Measurements from ENCODE around the gene GTF2F1.
"Not testable (repeated sequence)": the region's sequence is repeated elsewhere in the genome, so short reads cannot be mapped to it uniquely, and the experiment has no call there.

GTF2F1 gene

DNA sequence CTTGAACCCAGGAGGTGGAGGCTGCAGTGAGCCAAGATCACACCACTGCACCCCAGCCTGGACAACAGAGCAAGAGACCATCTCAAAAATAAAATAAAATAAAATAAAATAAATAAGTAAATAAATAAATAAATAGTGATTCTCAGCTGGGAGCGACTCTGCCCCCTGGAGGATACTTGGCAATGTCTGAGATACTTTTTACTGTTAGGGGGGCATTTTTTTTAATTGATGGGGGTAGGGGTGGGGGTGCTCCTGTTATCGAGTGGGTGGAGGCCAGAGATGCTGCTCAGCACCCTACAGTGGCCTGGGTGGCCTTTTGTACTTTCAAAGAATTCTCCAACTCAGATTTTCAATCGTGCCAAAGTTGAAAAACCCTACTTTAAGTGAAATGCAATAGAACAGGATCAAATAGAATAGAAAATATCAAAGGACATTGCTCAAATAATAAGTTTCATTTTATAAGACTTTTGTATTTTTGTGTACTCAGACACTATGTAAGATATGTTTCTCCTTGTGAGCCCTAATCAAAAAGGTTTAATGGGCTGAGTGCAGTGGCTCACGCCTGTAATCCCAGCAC lies 38.8 kb downstream of the GTF2F1 start:
- DNase-seq: no peak

DNA sequence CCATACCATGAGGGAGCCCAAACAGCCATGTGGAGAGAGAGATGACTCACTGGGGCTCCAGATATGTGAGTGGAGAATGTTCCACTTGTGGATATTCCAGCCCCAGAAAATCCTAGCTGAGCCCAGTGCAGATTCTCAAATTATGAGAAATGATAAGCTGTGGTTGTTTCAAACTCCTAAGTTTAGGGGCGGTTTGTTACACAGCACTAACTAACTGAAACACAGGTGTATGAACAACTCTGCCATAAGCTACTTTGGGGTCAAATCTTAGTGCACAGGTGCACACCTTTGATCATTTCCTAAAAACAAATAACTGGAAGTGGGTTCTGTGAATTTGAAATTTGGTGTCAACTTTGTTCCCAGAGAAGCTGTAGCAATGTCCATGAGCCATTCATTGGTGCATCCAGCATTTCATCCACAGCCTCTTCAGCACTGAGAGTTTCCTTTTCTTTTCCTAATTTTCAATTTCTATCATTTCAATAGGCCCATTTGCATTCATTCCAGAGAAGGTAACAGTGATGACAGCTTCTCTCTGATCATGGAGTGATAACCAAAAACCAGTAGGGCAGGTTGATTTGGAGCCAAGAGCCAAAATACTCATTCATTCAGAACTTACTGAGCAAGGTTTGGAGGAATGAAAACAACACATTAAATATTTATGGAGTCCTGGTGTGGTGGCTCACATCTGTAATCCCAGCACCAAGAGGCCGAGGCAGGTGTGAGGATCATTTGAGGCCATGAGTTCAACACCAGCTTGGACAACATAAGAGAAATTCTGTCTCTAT lies 40.4 kb downstream of the GTF2F1 start:
- no peak for DNase-seq

GRCh38 chr19:6350688-6351087 lies 42.3 kb downstream of the GTF2F1 start:
- no peak for DNase-seq

- DNase-seq: not testable (repeated sequence)
These were observed 43.7 kb downstream of the GTF2F1 start for GRCh38 chr19:6349271-6349670.

GRCh38 chr19:6343462-6343861 lies 49.5 kb downstream of the GTF2F1 start:
- no peak for DNase-seq

DNA sequence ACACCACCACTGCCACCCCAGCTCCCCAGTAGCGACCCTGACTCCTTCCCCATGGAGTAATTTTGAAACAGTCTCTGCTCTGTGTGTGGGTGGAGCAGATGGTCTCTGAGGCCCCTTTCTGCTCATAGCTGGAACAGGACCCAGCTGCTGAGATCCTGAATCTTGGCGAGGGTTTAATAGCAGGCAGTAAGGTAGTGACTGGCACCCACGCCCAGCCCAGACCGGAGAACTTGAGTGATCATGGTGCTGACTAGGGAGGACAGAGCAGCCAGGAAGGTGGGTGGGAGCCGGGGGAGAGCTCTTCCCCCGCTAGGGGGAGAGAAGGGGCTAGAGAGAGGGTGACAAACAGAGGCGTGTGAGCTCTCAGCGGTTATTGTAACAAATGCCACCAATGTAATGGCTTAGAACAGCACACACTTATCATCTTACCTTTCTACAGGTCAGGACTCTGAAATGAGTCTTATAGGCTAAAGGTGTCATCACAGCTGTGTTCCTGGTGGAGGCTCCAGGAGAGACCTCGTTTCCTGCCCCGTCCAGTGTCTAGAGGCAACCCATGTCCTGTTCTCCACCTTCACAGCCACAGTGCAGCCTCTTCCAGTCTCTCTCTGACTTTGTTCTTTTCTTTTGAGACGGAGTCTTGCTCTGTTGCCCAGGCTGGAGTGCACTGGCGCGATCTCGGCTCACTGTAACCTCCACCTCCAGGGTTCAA lies 52.3 kb downstream of the GTF2F1 start:
- DNase-seq: no peak

GRCh38 chr19:6334490-6335285 lies 58.3 kb downstream of the GTF2F1 start:
- no peak for DNase-seq

DNA sequence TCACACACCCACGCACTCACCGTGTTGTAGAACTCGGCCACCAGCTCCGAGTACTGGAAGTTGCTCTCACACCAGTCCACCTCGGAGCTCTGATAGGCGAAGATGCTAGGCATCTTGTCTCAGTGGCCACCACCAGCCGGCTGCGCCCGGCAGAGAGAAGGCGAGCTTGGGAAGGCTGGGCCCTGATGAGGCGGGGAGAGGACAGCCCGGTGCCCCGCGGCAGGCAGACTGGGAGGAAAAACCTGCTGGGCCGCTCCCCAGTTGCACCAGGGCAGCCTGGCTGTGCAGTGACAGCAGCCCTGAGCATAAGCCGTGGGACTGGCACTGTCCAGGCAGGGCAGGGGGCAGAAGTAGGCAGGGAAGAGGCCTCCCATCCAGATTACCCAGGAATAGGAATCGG lies 59.5 kb downstream of the GTF2F1 start, which contains the start of gene ACER1:
ACER1 (minus strand) TSS at position 174 of the 400 bp plus-strand sequence; CDS start at position 113, 61 bp downstream.
- no peak for DNase-seq

Data from CD4-positive, alpha-beta T cell treated with Interleukin-15 for 1 hour (primary cell).